Activated naive CD4-positive, alpha-beta T cell treated with anti-CD3 and anti-CD28 coated beads for 36 hours (primary cell): Measurements from ENCODE around the gene CTNNB1. TPM values are rescaled to one million over a fixed set of nuclear protein-coding genes. Genes with fewer than 3 reads are reported as not detected.
A peak's percentile ranks its signal among the peaks of the same experiment; 100 is the strongest.

Experiments used
- CTCF ChIA-PET: fragments of 350-600 bp; sonication (Branson Sonifier 250); formaldehyde crosslinking; loops from one replicate; lab custom pipeline; 2021; ENCODE audit warnings: antibody characterized with exemption; lab: Charles Lee
- DNase-seq: peaks from one replicate; pipeline ENCODE4 v3.0.0-alpha.2; 2020
- H3K27ac Mint-ChIP-seq: one replicate; pipeline ENCODE4 v1.8.0; 2021; ENCODE audit warnings: mild to moderate bottlenecking, mixed read lengths
- H3K27me3 Mint-ChIP-seq: one replicate; pipeline ENCODE4 v1.8.0; 2021; ENCODE audit warnings: low read depth, mixed read lengths
- H3K36me3 Mint-ChIP-seq: one replicate; pipeline ENCODE4 v1.8.0; 2021; ENCODE audit warnings: low read depth, mixed read lengths
- H3K4me1 Mint-ChIP-seq: one replicate; pipeline ENCODE4 v1.8.0; 2021; ENCODE audit warnings: low read depth, mixed read lengths
- H3K4me3 Mint-ChIP-seq: one replicate; pipeline ENCODE4 v1.8.0; 2021; ENCODE audit warnings: mild to moderate bottlenecking, moderate library complexity, mixed read lengths
- H3K9me3 Mint-ChIP-seq: one replicate; pipeline ENCODE4 v1.8.0; 2021; ENCODE audit warnings: mixed read lengths
- intact Hi-C: fragments of 100-400 bp; cut with micrococcal nuclease; formaldehyde crosslinking; loops from one replicate; pipeline ENCODE4 v1.15.1; 2023
- total RNA-seq, 2 experiments: library from RNA; stranded (reverse); gene quantifications; one replicate each; pipeline ENCODE4 v1.2.3, GENCODE V29; 2021

The CTNNB1 gene
- total RNA-seq, 2 experiments from 2014 or later: 106 to 115 TPM

- H3K9me3 Mint-ChIP-seq: peaks cover 1% of the 10 kb centered on the region
- intact Hi-C loops: loop anchor here (1.0 to 10.0 kb wide), 4 partner anchors 8 to 1176 kb away; no protein-coding TSS in a partner anchor
- H3K4me3 Mint-ChIP-seq: no peak overlapping the region
- H3K27me3 Mint-ChIP-seq: no peaks in the 10 kb centered on the region
- no peak overlapping the region for H3K27ac Mint-ChIP-seq
- no peak for DNase-seq
- peaks cover 16% of the 10 kb centered on the region for H3K36me3 Mint-ChIP-seq
- CTCF ChIA-PET: interaction anchor here (1.4 kb wide), 1 partner anchor 16 kb away, joined by 3 read pairs; no protein-coding TSS in a partner anchor
- H3K4me1 Mint-ChIP-seq: peaks cover 82% of the 10 kb centered on the region
These were observed 9.4 kb downstream of the CTNNB1 start for GRCh38 chr3:41208507-41209220.

DNA sequence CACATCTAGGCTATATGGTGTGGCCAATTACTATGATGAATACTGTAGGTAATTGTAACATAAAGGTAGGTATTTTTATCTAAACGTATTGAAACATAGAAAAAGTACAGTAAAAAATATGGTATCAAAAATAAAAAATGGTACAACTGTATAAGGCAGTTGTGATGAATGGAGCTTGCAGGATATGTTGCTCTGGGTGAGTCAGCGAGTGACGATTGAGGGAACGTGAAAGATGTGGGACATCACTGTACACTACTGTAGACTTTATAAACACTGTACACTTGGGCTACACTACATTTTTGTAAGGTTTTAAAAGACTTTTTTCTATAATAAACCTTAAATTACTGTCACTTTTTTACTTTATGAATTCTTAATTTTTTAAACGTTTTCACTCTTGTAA, 10.3 kb downstream of the CTNNB1 start:
- peaks cover 1% of the 10 kb centered on the region for H3K9me3 Mint-ChIP-seq
- H3K27ac Mint-ChIP-seq: no peak overlapping the region
- peaks cover 16% of the 10 kb centered on the region for H3K36me3 Mint-ChIP-seq
- peaks cover 82% of the 10 kb centered on the region for H3K4me1 Mint-ChIP-seq
- no peak overlapping the region for H3K4me3 Mint-ChIP-seq
- no peak for DNase-seq
- intact Hi-C loops: loop anchor here (1.0 to 10.0 kb wide), 4 partner anchors 9 to 1175 kb away; no protein-coding TSS in a partner anchor
- H3K27me3 Mint-ChIP-seq: no peaks in the 10 kb centered on the region
- CTCF ChIA-PET: interaction anchor here (1.4 kb wide), 1 partner anchor 17 kb away, joined by 3 read pairs; no protein-coding TSS in a partner anchor

DNA sequence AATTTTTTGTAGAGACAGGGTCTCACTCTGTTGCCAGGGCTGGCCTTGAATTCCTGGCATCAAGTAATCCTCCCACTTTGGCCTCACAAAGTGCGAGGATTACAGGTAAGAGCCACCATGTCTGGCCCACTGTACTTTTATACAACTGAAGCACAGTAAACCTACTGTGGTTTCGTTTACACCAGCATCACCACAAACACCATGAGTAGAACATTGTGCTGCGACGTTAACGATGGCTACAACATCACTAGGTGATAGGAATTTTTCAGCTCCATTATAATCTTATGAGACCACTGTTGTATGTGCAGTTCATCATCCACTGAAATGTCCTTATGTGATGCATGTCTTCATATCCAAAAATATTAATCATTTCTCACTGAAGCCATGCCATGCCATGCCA, 11.7 kb downstream of the CTNNB1 start:
- Mint-ChIP-seq H3K4me3 (no peak overlapping the region), H3K36me3 (peaks cover 18% of the 10 kb centered on the region), H3K27me3 (no peaks in the 10 kb centered on the region), H3K4me1 (peaks cover 80% of the 10 kb centered on the region), H3K9me3 (peaks cover 1% of the 10 kb centered on the region), H3K27ac (no peak overlapping the region)
- intact Hi-C loops: no loop called here
- DNase-seq: no peak
- CTCF ChIA-PET: no interaction called here

DNA sequence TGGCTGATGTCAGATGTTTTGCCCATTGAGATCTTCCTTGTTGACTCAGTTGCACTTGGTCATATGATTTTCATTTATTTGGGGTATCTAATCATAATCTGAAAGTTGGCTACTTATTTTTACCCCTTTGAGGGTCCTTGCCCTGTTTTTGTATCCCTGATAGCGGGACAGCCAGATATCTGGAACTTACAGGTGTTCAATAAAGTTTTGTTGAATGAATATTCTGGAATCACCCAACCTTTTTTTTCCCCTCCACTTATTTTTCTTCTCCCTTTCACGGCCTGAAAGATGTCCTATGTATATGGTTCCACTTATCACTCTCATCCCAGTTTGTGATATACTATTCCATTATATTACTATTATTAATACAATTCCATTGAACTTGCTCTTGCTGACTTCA, 12.8 kb downstream of the CTNNB1 start:
- Mint-ChIP-seq H3K4me3 (no peak overlapping the region), H3K27me3 (no peaks in the 10 kb centered on the region), H3K27ac (no peak overlapping the region)

GRCh38 chr3:41213588-41213987, 14.3 kb downstream of the CTNNB1 start:
- H3K4me1 Mint-ChIP-seq: peaks cover 74% of the 10 kb centered on the region
- DNase-seq: no peak
- peak overlapping the region; percentile 48 for H3K27ac Mint-ChIP-seq
- H3K9me3 Mint-ChIP-seq: peaks cover 1% of the 10 kb centered on the region
- H3K4me3 Mint-ChIP-seq: no peak overlapping the region
- CTCF ChIA-PET: no interaction called here
- no peaks in the 10 kb centered on the region for H3K27me3 Mint-ChIP-seq
- intact Hi-C loops: loop anchor here (1.0 kb wide), 1 partner anchor 12 kb away; no protein-coding TSS in a partner anchor
- H3K36me3 Mint-ChIP-seq: peaks cover 15% of the 10 kb centered on the region

More for the DNA sequence above, 12.8 kb downstream of the CTNNB1 start:
- intact Hi-C loops: no loop called here
- Mint-ChIP-seq H3K36me3 (peaks cover 18% of the 10 kb centered on the region), H3K9me3 (peaks cover 1% of the 10 kb centered on the region), H3K4me1 (peaks cover 77% of the 10 kb centered on the region)
- CTCF ChIA-PET: interaction anchor here (1.0 kb wide), 1 partner anchor 11 kb away, joined by 3 read pairs; no protein-coding TSS in a partner anchor
- no peak for DNase-seq

DNA sequence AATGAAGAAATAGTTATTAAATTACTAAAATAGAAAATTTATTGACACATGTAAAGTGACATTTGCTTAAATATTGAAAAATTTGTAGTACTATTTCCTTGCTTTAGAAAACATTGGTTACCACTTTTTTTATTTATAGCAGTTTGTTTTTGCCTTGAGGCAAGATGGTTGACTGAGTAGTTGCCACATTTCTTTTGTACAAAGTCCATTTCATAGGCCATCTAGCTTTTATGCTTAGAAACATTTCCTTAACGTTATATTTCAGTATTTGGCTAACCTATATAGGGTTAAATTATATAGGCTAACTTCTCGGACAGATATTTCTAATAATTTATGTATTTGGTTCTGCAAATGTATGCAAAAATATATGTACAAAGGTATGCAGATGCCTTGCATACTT, 17.1 kb downstream of the CTNNB1 start:
- CTCF ChIA-PET: no interaction called here
- Mint-ChIP-seq H3K27ac (no peak overlapping the region), H3K27me3 (no peaks in the 10 kb centered on the region), H3K4me1 (peaks cover 85% of the 10 kb centered on the region), H3K9me3 (no peaks in the 10 kb centered on the region), H3K4me3 (no peak overlapping the region), H3K36me3 (peaks cover 6% of the 10 kb centered on the region)
- no peak for DNase-seq
- intact Hi-C loops: no loop called here

- H3K4me1 Mint-ChIP-seq: peaks cover 85% of the 10 kb centered on the region
- H3K27ac Mint-ChIP-seq: peak overlapping the region; percentile 17
- H3K9me3 Mint-ChIP-seq: no peaks in the 10 kb centered on the region
- H3K27me3 Mint-ChIP-seq: no peaks in the 10 kb centered on the region
- peaks cover 3% of the 10 kb centered on the region for H3K36me3 Mint-ChIP-seq
- CTCF ChIA-PET: no interaction called here
- no peak for DNase-seq
- no peak overlapping the region for H3K4me3 Mint-ChIP-seq
- intact Hi-C loops: no loop called here
These were observed 17.7 kb downstream of the CTNNB1 start for GRCh38 chr3:41216993-41217392.

DNA sequence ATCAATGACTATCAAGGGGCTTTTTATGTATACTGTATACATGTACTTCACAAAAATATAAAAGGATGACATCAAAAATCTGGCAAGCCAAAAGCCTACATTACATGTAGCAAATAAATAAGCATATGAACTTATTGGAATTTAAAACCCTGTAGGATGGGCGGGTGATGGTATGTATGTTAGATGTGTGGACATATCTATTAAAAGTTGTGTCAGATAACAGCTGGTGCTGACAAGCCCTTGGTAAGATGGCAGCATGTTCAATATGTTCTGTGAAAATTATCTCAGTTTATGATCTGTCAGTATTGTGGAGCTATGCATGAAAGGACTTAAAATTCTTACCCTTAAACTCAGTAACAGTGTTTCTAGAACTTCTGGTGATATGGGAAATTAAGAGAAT, 20.1 kb downstream of the CTNNB1 start:
- H3K4me3 Mint-ChIP-seq: no peak overlapping the region
- CTCF ChIA-PET: interaction anchor here (0.7 kb wide), 1 partner anchor 48 kb away, joined by 3 read pairs; no protein-coding TSS in a partner anchor
- DNase-seq: no peak
- H3K27ac Mint-ChIP-seq: no peak overlapping the region
- no peaks in the 10 kb centered on the region for H3K9me3 Mint-ChIP-seq
- peaks cover 12% of the 10 kb centered on the region for H3K36me3 Mint-ChIP-seq
- intact Hi-C loops: no loop called here
- peaks cover 68% of the 10 kb centered on the region for H3K4me1 Mint-ChIP-seq
- no peaks in the 10 kb centered on the region for H3K27me3 Mint-ChIP-seq

GRCh38 chr3:41220906-41221677, 21.8 kb downstream of the CTNNB1 start:
- H3K36me3 Mint-ChIP-seq: peaks cover 21% of the 10 kb centered on the region
- DNase-seq: no peak
- no peak overlapping the region for H3K4me3 Mint-ChIP-seq
- peak overlapping the region; percentile 37 for H3K27ac Mint-ChIP-seq
- CTCF ChIA-PET: interaction anchor here (0.6 kb wide), 2 partner anchors 155 to 188 kb away, joined by 3 read pairs; no protein-coding TSS in a partner anchor
- H3K9me3 Mint-ChIP-seq: no peaks in the 10 kb centered on the region
- H3K27me3 Mint-ChIP-seq: no peaks in the 10 kb centered on the region
- intact Hi-C loops: no loop called here
- H3K4me1 Mint-ChIP-seq: peaks cover 58% of the 10 kb centered on the region

DNA sequence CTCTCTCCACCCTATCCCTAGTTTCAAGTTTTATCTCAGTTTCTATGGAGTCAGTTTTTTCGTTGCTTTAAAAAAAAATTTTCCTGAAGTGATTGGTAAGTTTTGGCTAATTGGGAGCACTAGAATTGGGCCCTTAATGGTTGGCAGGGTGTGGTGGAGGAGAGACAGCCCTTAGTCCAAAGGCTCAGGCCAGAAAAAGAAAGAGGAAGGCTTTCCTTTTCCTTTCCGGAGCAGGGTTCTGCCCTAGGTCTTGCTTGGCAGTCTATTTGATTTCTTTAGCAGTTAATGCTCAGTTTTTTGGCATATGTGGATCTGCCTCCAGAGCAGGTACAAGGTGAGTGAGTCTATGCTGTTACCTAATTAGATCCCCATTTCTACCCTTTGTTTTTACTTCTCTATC, 22.7 kb downstream of the CTNNB1 start:
- Mint-ChIP-seq H3K27me3 (no peaks in the 10 kb centered on the region), H3K36me3 (peaks cover 30% of the 10 kb centered on the region), H3K9me3 (no peaks in the 10 kb centered on the region), H3K4me3 (no peak overlapping the region), H3K4me1 (peaks cover 57% of the 10 kb centered on the region), H3K27ac (peak overlapping the region; percentile 43)
- no peak for DNase-seq
- CTCF ChIA-PET: no interaction called here
- intact Hi-C loops: no loop called here

DNA sequence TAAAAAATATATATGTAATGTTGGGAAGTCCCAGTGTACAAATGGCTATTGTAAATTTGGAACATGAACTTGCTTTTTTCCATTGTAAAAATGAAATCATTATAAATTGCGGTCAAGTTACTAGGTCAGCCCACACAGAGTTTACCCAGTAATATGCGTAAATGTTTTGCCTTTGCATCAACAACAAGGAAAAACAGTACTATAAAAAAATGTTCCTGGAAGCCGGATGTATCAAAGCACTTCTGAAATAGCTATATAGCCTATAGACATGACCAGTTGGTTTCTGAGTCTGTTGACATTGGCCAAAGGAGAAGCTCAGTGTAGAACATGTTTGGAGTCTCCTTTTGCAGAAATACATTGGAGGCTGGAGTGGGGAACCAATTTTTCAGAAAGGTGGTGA, 23.2 kb downstream of the CTNNB1 start:
- DNase-seq: no peak
- peaks cover 53% of the 10 kb centered on the region for H3K4me1 Mint-ChIP-seq
- H3K36me3 Mint-ChIP-seq: peaks cover 32% of the 10 kb centered on the region
- H3K27me3 Mint-ChIP-seq: no peaks in the 10 kb centered on the region
- peak overlapping the region; percentile 4 for H3K27ac Mint-ChIP-seq
- no peak overlapping the region for H3K4me3 Mint-ChIP-seq
- CTCF ChIA-PET: interaction anchor here (0.6 kb wide), 1 partner anchor 497 kb away, joined by 3 read pairs; no protein-coding TSS in a partner anchor
- no peaks in the 10 kb centered on the region for H3K9me3 Mint-ChIP-seq
- intact Hi-C loops: no loop called here

- H3K9me3 Mint-ChIP-seq: no peaks in the 10 kb centered on the region
- CTCF ChIA-PET: interaction anchor here (0.6 kb wide), 1 partner anchor 497 kb away, joined by 3 read pairs; no protein-coding TSS in a partner anchor
- no peaks in the 10 kb centered on the region for H3K27me3 Mint-ChIP-seq
- H3K36me3 Mint-ChIP-seq: peaks cover 35% of the 10 kb centered on the region
- H3K27ac Mint-ChIP-seq: no peak overlapping the region
- H3K4me3 Mint-ChIP-seq: no peak overlapping the region
- DNase-seq: no peak
- peaks cover 48% of the 10 kb centered on the region for H3K4me1 Mint-ChIP-seq
- intact Hi-C loops: no loop called here
These were observed 23.8 kb downstream of the CTNNB1 start for GRCh38 chr3:41223078-41223477.
